DMS114 treated with DMSO at 0.1 percent for 48 hours (cell line): ENCODE data around the gene SLC35G1.

Experiments
- DNase-seq: peaks from one replicate; lab custom pipeline; 2025; ENCODE audit not compliant: unreplicated experiment; lab: John Stamatoyannopoulos, UW

The SLC35G1 gene

DNA sequence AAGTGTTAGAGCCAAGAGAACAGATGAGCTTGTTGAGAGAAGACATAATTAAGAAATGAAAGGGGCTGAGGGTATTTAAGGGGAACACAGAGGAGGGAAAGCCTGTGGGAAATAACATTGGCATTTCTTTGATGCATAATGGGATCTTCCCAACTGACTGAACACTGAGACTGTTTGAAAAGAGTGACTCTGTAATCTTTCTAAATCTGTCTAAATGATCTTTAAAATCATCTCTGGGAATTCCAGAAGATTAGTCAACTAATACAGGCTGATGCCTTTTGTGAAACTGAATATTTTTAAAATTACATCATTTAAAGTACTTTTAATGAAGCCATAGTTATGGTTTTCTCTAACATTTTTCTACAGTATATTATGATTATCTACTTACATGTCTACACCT, 17.4 kb upstream of the SLC35G1 start:
- DNase-seq = no peak

DNA sequence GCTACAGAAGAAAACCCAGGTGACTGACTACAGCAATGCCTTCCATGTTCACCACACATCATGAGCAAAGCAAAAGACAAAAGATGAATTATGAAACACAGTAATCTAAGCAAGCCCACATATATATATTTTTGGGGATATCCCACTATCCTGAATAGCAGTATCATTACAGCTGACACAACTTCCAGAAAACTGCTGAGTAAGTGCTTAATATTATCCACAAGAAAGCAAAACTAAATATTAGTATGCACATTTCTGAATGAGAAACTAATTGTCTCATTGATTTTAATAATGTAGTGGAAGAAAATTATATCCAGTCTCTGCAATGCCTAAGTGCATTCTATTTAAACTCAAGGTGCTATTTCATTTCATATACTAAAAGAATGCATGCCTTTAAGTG, 14.5 kb upstream of the SLC35G1 start:
- no peak for DNase-seq

DNA sequence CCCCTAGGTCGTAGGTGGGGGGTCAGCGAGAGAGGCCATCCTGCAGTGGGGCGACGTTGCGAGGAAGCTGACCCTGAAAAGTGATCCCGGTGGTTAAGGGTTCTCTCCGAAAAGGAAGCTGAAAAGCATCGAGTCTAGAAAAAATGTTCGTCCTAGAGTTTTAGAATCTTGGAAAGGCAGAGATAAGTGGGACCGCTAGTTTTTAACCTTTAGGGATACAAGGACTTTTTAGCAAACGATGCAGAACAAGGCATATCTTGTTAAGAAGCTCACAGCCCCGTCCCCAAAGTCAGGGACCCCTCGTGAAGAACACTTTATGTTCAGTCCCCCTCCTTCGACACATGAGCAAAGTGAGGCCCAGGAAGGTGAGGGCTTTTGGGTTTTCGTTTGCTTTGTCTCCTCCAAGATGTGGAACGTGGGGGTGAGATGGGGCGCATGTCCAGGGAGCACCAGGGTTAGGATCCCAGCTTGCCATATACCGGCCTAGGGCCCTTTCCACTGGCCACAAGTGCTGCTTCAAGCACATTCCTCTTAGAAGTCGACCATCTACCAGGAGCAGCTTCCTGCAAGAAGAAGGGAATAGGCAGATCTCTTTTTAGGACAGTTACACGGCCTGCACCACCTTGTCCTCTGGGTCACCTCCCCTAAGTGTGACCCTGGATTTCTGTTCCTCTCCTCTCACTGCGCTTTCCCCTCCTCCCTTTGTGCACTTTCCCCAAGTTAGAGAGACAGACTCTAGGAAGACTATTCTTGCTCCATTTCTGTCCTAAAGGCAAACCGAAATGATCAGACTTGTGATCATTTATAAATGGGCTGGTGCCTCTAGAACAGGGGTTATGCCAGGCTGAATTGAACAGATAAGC, 969 bp downstream of the SLC35G1 start:
- DNase-seq = no peak

DNA sequence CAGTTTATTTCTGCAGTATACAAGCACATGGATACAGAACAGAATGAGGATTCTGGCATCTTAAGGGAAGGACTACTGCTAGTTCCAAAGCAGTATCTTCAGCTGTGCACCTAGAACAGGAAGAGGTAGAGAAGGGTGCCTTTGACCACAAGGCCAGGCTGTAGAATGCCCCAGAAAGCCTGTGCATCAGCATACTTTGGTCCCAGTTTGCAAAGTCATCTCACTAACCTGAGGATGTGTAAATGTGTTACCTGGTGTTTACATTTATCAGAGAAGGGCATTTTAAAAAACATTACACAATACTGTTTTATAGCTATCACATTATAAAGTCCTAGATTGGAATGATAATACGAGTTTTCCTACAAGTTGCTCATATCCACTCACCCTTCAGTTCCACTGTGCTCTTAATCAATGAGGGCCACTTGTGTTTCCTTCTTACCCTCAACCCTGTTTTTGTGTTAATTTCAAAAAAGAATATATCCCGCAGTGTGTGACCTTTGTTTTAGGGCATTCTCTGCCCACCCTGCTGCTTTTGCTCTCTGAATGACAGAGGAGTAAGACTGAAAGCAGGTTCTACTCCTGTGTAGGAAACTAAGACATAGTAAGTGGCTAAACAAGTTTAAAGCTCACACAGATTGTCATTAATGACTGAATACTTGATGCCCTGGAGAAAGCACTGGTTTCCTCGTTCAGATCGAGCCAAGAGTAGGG, 3.4 kb downstream of the SLC35G1 start:
- DNase-seq = no peak

DNA sequence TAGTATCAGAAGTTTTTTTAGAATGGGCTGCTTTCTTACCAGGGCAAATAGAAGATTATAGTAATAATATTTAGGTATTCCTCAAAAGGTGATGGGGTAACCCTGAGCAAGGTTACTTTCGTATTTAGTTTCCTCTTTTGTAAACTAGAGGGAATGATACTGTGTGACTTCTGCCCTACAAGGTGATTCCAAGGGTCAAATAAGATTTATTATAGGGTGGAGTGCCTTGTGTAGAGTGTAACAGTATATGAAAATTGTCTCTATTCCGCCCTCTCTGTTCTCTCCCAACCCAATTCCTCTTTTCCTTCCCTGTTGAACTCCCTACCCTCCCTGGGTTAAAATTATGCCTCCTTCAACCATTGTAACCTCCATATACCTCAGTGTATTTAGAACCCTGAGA, 5.3 kb downstream of the SLC35G1 start:
- DNase-seq = no peak

DNA sequence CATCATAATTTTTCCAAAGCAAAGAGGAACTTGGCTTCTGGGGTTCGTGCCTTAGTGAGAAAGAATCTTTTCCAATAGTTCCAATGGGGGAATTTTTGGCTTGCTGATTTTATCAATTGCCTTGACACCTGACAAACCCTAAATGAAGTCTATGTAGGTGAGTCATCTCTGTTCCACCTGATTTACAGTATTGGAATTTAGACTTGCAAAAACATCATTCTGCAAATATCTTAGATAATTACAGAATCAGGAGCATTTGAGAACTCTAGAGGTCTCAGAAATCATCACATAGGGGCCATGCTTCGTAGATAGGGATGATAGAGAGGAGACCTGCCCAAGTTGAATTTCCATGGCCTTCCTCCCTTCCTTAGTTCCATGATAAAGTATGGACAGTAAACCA, 9.3 kb downstream of the SLC35G1 start:
- DNase-seq = no peak

DNA sequence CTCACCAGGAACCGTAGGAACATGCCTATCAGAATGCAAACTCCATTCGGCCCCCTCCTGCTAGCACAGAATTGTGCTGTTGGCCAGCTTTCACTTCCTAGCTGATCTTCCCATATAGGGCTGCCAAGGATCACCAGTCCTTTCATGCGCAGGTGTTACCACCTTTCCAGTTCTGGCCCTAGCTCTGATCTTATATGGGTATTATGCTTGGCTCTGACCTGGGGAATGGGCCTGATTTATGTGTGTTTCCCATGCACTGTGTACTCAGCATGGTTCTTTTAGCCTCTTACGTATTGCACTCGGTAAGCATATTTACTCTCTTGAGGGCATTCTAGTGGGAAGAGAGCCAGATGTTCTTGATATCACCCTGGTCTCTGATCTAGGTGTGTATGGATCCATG, 11.1 kb downstream of the SLC35G1 start:
- no peak for DNase-seq

DNA sequence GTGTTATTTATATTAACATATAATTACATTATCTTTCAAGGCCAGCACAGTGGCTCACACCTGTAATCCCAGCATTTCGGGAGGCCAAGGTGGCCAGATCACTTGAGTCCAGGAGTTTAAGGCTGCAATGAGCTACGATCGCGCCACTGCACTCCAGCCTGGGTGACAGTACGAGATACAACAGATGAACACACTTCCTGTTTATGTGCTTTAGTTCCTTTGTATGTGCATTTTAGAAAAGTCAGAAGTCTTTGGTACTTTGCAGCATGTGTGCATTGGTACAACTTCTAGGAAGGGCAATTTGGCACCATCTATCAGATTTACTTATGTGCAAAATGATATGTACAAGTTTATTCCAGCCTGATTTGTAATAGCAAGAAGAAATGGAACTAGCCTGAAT, 13.3 kb downstream of the SLC35G1 start:
- no peak for DNase-seq

DNA sequence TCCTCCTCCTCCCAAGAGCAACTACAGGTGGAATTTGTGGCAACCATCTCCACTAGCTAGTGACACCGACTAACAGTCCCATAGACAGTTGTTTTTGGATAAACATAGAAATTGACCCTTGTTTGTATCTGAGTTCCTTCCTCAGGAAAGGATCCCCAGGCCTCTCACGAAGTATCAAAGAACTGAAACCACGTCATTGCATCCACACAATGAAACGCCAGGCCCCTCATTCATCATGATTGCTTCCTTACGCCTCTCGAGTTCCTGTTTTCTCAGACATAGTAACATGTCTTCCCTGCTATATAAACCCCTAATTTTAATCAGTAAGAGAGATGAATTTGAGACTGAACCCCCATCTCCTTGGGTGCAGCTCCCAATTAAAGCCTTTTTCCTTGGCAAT, 18.1 kb downstream of the SLC35G1 start:
- DNase-seq = no peak

DNA sequence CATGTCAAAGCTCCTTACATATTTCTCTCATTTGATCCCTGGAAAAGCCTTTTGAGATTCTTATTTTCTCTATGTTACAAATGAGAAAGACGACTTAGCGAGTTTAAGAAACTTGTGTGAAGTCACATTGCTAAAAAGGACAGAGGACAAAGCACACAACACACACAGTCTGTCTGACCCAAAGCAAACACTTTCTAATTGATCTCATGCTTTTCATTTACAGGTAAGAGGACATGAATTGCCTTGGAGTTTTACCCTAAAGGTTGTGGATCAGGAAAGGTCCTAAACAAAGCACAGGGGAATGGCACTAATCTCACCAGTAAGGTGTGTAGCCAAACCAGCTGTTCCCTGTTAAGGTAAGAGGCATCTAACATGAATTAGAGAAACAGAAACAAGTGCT, 18.7 kb downstream of the SLC35G1 start:
- DNase-seq = no peak

DNA sequence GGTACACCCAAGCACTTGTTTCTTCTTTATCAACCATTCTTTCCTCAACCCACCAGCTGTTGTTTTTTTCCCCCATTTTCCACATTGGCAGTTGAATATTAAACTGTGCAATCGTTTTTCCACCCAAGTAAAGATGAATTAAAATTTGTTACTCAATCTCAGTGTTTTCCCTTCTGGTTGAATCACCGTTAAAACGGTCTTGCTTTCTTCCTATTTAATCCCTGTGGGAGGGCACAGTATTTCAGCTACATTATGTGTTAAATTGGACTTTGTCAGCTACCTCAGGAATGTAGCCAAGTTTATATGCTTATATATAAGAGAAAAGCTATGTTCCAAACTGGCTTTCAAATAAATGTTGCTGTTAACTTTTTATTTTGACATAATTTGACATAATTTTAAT, 19.9 kb downstream of the SLC35G1 start:
- no peak for DNase-seq

DNA sequence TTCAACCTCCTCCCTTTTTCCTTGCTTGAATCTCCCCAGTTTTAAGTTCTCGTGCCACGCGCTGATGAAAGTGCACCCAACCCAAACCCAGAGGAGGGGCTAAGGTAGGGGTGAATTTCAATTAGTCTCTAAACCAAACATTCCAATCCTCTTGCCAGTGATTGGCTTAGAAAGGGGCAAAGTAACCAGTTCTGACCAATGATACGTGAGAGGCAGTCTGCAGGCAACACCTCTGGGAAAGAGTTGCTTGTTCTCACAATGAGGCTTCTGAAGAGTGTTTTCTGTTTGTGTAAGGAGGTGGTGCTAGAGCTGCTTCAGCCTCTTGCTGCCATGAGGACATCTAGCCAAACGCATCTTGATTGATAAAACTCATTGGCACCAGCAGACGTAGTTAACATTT, 21.8 kb downstream of the SLC35G1 start:
- DNase-seq = no peak

DNA sequence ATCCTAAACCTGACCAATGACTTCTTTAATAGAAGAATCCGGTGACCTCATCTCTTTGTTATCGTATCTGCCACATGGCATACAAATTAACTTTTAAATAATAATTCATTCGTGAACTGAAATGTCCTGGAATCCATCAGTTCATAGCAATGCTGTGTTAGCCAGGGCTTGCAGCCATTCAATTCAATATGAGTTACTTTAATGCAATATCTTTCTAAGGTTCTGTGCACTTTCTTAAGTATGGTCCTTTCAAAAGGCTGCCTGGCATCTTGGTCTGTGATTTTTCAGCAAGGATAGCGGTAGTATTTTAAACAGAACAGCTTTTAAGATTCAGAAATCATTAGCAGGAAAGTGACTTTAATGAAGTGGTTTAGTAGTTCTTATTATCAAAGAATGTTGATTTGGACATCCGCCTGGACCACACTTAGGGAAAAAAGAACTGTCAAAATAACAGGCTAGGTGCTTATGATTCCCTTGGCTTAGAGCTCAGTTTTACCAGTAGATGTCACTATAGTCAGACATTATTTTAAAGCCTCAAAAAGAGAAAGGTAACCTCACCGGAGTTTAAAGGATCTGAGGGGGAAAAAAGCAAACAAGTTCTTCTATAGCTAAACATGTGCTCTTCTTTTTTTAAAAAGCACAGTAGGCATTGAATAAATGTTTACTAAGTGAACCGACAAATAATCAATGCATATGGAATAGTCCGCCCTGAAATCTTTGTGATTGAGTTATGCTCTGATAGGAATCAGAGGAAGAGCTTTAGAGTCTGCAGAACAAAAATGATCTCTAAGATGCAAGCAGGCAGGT, 22.7 kb downstream of the SLC35G1 start:
- peak; percentile 42 for DNase-seq

DNA sequence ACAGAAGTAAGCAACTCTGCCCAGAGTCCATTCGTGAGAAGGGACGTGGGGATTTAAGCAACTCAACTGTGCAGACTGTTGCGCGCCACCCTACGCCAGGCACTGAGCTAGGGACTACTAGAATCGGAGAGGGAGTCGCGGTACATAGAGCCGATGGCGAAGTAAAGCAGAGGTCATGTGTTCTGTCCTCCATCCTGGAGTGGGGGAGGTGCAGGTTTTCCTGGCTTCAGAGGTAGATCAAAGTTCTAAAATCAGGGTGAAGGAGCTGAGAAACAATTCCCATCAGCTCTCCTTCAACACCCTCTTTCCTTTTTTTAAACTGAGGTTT, 23.2 kb downstream of the SLC35G1 start:
- no peak for DNase-seq

DNA sequence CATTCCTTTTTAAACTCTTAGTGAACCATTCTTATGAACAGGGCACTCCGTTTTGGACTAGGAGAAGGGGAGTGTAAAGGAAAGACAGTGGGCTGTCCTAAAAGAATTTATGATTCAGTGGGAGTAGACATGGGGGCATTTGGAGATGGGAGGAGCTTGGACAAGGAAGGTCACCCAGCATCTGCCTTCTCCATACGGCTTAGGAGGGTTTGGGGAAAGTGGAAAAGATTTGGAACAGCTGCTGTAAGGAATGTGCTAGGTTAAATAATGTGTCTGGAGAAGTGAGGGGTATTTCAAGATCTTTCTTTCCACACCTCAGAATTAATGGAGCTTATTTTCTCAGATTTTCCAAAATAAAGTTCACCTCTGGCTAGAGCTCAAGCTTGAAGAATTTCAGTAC, 24.0 kb downstream of the SLC35G1 start:
- DNase-seq = no peak

DNA sequence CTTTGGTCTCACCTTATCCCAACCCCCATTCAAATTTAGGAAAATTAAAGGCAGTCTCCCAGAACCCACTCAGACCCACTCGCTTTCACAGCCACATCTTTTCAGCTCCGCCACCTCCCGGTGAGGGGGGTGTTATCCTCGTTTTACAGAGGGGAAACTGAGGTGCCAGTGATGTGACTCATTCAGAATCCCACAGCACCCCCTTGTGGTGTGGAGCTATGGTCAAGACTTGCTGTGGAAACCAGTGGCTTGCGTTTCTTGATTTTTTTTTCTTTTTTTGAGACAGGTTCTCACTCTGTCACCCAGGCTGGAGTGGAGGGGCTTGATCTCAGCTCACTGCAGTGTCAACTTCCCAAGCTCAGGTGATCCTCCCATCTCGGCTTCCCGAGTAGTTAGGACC, 27.6 kb downstream of the SLC35G1 start:
- DNase-seq = no peak

DNA sequence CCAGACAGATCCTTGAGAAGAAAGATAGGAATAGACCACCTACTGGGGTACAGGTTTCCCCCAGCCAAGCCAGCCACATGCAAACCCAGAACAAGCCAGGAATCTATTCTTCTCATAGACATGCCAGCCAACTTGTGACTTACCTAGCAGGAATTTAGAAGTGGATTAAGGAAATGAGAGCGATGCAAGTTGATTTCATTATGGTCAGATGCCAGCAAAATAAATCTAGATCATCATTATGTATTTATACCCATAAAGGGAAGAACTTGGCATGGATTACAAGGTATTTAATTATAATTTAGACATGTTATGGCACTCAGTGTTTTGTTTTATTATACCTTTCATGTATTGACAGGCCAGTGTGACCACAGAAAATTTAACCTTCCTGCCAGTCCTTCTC, 32.8 kb downstream of the SLC35G1 start:
- no peak for DNase-seq

DNA sequence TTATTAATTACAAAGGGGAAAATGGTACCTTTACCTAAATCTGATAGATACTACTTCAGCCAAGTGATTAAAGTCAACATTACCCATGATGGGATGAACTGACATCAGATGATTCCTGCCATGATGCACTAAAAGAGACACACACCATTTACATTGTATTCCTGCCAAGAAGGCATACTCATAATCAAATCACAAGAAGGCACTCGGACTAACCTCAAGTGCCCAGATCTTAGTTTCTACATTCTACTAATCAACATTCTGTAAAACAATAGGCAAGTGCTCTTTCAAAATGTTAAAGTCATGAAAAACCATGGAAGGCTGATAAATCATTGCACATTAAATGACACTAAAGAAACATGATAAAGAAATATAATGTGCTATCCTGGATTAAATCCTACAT, 44.4 kb downstream of the SLC35G1 start:
- DNase-seq = no peak

DNA sequence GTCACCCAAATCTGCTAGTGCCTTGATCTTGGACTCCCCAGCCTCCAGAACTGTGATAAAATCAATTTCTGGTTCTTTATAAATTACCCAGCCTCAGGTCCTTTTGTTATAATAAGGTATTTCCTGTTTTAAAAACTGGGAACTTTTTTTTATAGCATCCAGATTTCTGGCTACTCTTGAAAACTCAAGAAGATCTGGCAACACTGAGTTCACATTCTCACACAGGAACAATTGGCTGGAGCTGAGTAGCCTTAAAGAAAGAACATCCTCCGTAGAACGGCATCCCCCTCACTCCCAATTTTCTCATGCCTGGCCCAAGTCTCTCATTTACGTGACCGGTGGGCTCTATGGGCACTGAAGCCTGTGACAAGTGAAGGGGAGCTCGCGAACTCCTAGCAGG, 47.1 kb downstream of the SLC35G1 start:
- no peak for DNase-seq

DNA sequence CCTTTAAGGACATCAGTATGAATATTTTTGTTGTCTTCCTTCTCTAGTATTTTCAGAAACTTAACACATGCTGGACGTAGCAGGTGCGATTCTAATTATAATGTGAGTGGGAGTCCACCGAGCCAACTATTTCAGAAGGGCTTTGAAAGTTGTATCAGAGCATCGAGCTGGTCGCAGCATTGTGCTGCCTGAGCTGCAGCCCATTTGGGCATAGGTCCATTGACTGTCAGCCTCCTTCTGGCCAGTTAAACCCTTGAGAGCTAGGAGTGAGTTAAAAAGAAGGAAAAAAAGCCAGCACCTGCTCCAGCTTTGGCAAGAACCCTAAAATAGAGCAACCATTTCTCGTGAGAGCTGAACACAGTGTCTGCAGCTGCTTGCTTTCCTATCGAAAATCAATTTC, 47.8 kb downstream of the SLC35G1 start:
- no peak for DNase-seq

DNA sequence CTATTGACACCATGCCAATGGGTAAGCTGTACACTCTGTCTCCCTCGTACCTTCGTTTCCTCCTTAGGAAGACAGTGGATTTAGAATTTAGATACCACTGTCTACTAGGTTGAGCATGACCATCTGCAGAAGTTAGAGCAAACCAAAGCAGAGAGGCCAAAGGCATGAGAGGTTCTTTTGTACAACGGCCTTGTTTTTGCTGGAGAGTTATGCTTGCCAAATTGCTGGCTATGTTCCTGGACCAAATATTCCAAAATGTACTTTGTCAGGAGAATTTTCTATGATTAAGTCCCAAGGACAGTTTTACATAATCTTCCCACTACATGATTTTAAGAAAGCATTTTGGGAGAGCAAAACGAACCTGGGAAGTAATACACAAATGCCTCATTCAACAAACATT, 52.0 kb downstream of the SLC35G1 start:
- no peak for DNase-seq

DNA sequence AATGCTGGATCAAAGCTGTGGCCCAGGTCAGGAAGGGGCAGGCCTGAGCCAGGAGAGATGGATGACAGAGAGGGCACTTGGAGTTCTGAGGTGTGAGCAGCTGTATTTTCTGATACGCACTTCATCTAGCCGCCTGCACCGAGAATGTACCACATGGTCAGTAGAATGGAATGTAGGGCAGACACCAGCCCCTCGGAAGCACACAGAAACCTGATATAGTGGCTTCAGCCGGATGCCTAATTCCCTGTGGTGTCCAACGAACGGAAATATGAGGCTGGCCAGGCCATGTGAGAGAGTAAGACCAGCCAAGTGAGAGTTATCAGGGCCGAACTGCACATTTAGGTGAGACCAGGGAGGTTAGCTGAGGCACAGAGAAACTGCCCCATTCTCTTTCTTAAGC, 53.3 kb downstream of the SLC35G1 start:
- DNase-seq = no peak
